HCT116 (cell line): Measurements from ENCODE around the gene ZNF74. TPM values are rescaled to one million over a fixed set of nuclear protein-coding genes. Genes with fewer than 3 reads are reported as not detected.

Source experiments
- ATAC-seq: fragments of 200-7000 bp; cut with Tn5 transposase; 2 replicates; pipeline ENCODE4 v1.9.1; 2020; ENCODE audit warnings: mild to moderate bottlenecking, moderate library complexity
- BruUV-seq: library from RNA; stranded (reverse); fragments of 400-500 nt; replicated peaks from 2 replicates; lab custom pipeline; 2021; lab: Mats Ljungman, UMichigan
- CTCF ChIA-PET: fragments of 300-600 bp; sonication (Branson Sonifier 250); formaldehyde crosslinking; loops from one replicate; lab custom pipeline; 2021; ENCODE audit warnings: antibody characterized with exemption; lab: Charles Lee
- POLR2A ChIA-PET: fragments of 300-600, 350-600 bp; sonication (Branson Sonifier 250); formaldehyde crosslinking; loops from one replicate; lab custom pipeline; 2021; ENCODE audit warnings: antibody characterized with exemption; lab: Charles Lee
- RAD21 ChIA-PET, 2 experiments: fragments of 300-600 bp; sonication (Branson Sonifier 250); formaldehyde crosslinking; loops; one replicate each; lab custom pipeline; 2023; ENCODE audit warnings: low total read pairs in 2 of 2; ENCODE audit not compliant: uncharacterized antibody in 2 of 2, unreplicated experiment in 2 of 2, low non-redundant PET in 1 of 2; lab: Charles Lee
- DNase-seq: peaks from one replicate; pipeline ENCODE4 v3.0.0-alpha.2; 2010; ENCODE audit warnings: low read depth, low spot score
- H2AFZ ChIP-seq: fragments of 200-600 bp; shearing (Covaris generic), sonication (generic); 2 replicates; pipeline ENCODE4 v1.6.1; 2017; ENCODE audit warnings: low read depth, mixed run types, mixed read lengths, antibody characterized with exemption, low read length; ENCODE audit not compliant: poor library complexity, severe bottlenecking
- H3K27ac ChIP-seq: 2 replicates; pipeline ENCODE4 v1.5.1; 2012; ENCODE audit warnings: low read depth, low read length
- H3K27me3 ChIP-seq: fragments of 200-600 bp; sonication (generic); 2 replicates; pipeline ENCODE4 v1.6.1; 2016; ENCODE audit warnings: mixed run types, low read length, mixed read lengths; ENCODE audit not compliant: insufficient read depth
- H3K36me3 ChIP-seq, 2 experiments: fragments of 200-500 bp in 1 of 2; fragments of 200-600 bp in 1 of 2; sonication (Bioruptor generic) in 1 of 2; sonication (generic) in 1 of 2; 2 replicates each; pipeline versions ENCODE4 v1.5.1 to v1.6.1; 2014 to 2016; ENCODE audit warnings: low read length in 2 of 2, inconsistent platforms in 1 of 2, mixed read lengths in 1 of 2, mixed run types in 1 of 2; ENCODE audit not compliant: insufficient read depth in 2 of 2, control insufficient read depth in 1 of 2
- H3K4me1 ChIP-seq, 2 experiments: fragments of 200-600 bp in 1 of 2; sonication (generic) in 1 of 2; 2 replicates each; pipeline versions ENCODE4 v1.5.1 to v1.6.1; 2012 to 2017; ENCODE audit warnings: low read length in 2 of 2, inconsistent platforms in 1 of 2, mild to moderate bottlenecking in 1 of 2, mixed read lengths in 1 of 2, mixed run types in 1 of 2, moderate library complexity in 1 of 2; ENCODE audit not compliant: insufficient read depth in 2 of 2, control insufficient read depth in 1 of 2
- H3K4me2 ChIP-seq: fragments of 200-600 bp; sonication (generic); 2 replicates; pipeline ENCODE4 v1.6.1; 2017; ENCODE audit warnings: mixed run types, low read length, mixed read lengths
- H3K4me3 ChIP-seq, 2 experiments: fragments of 200-600 bp in 1 of 2; sonication (generic) in 1 of 2; replicated peaks in 1 of 2; 2 replicates each; pipeline ENCODE4 v1.5.1; 2011 to 2016; ENCODE audit warnings: low read length in 2 of 2, control low read depth in 1 of 2, low read depth in 1 of 2, mild to moderate bottlenecking in 1 of 2, mixed read lengths in 1 of 2, mixed run types in 1 of 2
- H3K79me2 ChIP-seq: fragments of 200-600 bp; sonication (generic); 2 replicates; pipeline ENCODE4 v1.6.1; 2017; ENCODE audit warnings: mild to moderate bottlenecking, mixed run types, low read length, moderate library complexity, mixed read lengths; ENCODE audit not compliant: insufficient read depth
- H3K9ac ChIP-seq: fragments of 200-600 bp; sonication (generic); 2 replicates; pipeline ENCODE4 v1.6.1; 2016; ENCODE audit warnings: low read length, mixed read lengths
- H3K9me2 ChIP-seq: fragments of 200-600 bp; sonication (generic), shearing (Covaris generic); 2 replicates; pipeline ENCODE4 v1.6.1; 2017; ENCODE audit warnings: mixed run types, mild to moderate bottlenecking, moderate library complexity; ENCODE audit not compliant: insufficient read depth
- H3K9me3 ChIP-seq, 2 experiments: fragments of 200-500 bp in 1 of 2; fragments of 200-600 bp in 1 of 2; sonication (Bioruptor generic) in 1 of 2; sonication (generic) in 1 of 2; 2 replicates each; pipeline ENCODE4 v1.6.1; 2014 to 2017; ENCODE audit warnings: low read length in 2 of 2, mixed read lengths in 2 of 2, inconsistent platforms in 1 of 2, low read depth in 1 of 2, mild to moderate bottlenecking in 1 of 2, mixed run types in 1 of 2, moderate library complexity in 1 of 2; ENCODE audit not compliant: control insufficient read depth in 1 of 2, insufficient read depth in 1 of 2
- H4K20me1 ChIP-seq: fragments of 200-600 bp; sonication (generic), shearing (Covaris generic); 2 replicates; pipeline ENCODE4 v1.6.1; 2017; ENCODE audit warnings: mixed run types, mild to moderate bottlenecking, moderate library complexity; ENCODE audit not compliant: insufficient read depth
- CBX3 ChIP-seq: IDR thresholded peaks from 2 replicates; pipeline ENCODE4 v1.6.1; 2012; ENCODE audit warnings: low read depth
- CEBPB ChIP-seq: IDR thresholded peaks from 2 replicates; pipeline ENCODE4 v1.6.1; 2012; ENCODE audit warnings: low read depth
- EGR1 ChIP-seq: IDR thresholded peaks from 2 replicates; pipeline ENCODE4 v1.6.1; 2012; ENCODE audit warnings: low read depth
- FOSL1 ChIP-seq: IDR thresholded peaks from 2 replicates; pipeline ENCODE4 v1.6.1; 2012; ENCODE audit warnings: low read depth
- JUND ChIP-seq: IDR thresholded peaks from 2 replicates; pipeline ENCODE4 v1.6.1; 2012
- POLR2AphosphoS5 ChIP-seq: IDR thresholded peaks from 2 replicates; pipeline ENCODE4 v1.6.1; 2011; ENCODE audit warnings: mild to moderate bottlenecking, low read depth, low read length, moderate library complexity
- SIN3A ChIP-seq: IDR thresholded peaks from 2 replicates; pipeline ENCODE4 v1.6.1; 2012; ENCODE audit warnings: low read depth
- SRF ChIP-seq: IDR thresholded peaks from 2 replicates; pipeline ENCODE4 v1.6.1; 2012; ENCODE audit warnings: low read depth
- ZFX ChIP-seq: fragments of 450-650 bp; IDR thresholded peaks from 2 replicates; pipeline ENCODE4 v1.6.1; 2017
- ZNF274 ChIP-seq: fragments of 200-500 bp; sonication (Bioruptor generic); IDR thresholded peaks from 2 replicates; pipeline ENCODE4 v1.6.1; 2014; ENCODE audit warnings: mild to moderate bottlenecking, low read depth, low read length, inconsistent platforms
- intact Hi-C: fragments of 100-400 bp; cut with micrococcal nuclease; formaldehyde crosslinking; loops from 2 replicates; pipeline ENCODE4 v1.10.0; 2022
- total RNA-seq: library from RNA; stranded (reverse); gene quantifications from one replicate; pipeline ENCODE4 v1.2.1, GENCODE V29; 2021; ENCODE audit not compliant: unreplicated experiment
- TF ChIP-seq, protein P1 (sequence below), 3 experiments: fragments of 200-600 bp in 1 of 3; sonication (generic) in 1 of 3; IDR thresholded peaks in 2 of 3; conservative IDR thresholded peaks in 1 of 3; 2 replicates each; pipeline ENCODE4 v1.5.1; 2012 to 2017; ENCODE audit warnings: low read depth in 2 of 3, low read length in 2 of 3, antibody characterized with exemption in 1 of 3, borderline replicate concordance in 1 of 3, control low read depth in 1 of 3, mild to moderate bottlenecking in 1 of 3, mixed read lengths in 1 of 3, mixed run types in 1 of 3, moderate library complexity in 1 of 3; ENCODE audit not compliant: insufficient read depth in 1 of 3
- TF ChIP-seq, protein P2 (sequence below): IDR thresholded peaks from 2 replicates; pipeline ENCODE4 v1.6.1; 2012
- TF ChIP-seq, protein P3 (sequence below): IDR thresholded peaks from 2 replicates; pipeline ENCODE4 v1.6.1; 2012; ENCODE audit warnings: low read depth
- TF ChIP-seq, protein P4 (sequence below): IDR thresholded peaks from 2 replicates; pipeline ENCODE4 v1.6.1; 2012

Gene ZNF74
- total RNA-seq, 1 experiment from 2014 or later, result 15.4 TPM

DNA sequence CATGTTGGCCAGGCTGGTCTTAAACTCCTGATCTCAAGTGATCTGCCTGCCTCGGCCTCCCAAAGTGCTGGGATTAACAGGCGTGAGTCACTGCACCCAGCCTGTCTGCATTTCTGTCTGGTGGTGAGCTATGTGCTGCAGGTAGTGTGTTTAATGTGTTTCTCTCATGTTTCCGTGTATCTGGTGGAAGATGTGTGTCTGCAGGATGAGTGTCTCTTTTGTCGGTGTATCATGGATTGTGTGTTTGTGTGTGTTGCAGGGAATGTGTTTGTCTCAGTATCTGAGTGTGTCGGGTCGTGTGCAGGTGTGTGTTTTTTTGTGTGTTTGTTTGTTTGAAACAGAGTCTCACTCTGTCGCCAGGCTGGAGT is 27.5 kb downstream of the ZNF74 start:
- Histone ChIP-seq H3K27ac (no peak overlapping the region), H4K20me1 (no peaks in the 10 kb centered on the region), H3K9me2 (no peaks in the 10 kb centered on the region), H2AFZ (no peak overlapping the region), H3K79me2 (no peaks in the 10 kb centered on the region), H3K4me1 (peaks cover 0 to 9% of the 10 kb centered on the region in 2 experiments; a peak in 1 of 4 replicates), H3K9ac (no peak overlapping the region), H3K4me3 (no peak overlapping the region), H3K27me3 (no peaks in the 10 kb centered on the region), H3K9me3 (no peaks in the 10 kb centered on the region), H3K36me3 (no peaks in the 10 kb centered on the region), H3K4me2 (no peak overlapping the region)
- ChIA-PET RAD21 (no interaction called here), CTCF (no interaction called here), POLR2A (no interaction called here)
- TF ChIP-seq, protein P1, sequence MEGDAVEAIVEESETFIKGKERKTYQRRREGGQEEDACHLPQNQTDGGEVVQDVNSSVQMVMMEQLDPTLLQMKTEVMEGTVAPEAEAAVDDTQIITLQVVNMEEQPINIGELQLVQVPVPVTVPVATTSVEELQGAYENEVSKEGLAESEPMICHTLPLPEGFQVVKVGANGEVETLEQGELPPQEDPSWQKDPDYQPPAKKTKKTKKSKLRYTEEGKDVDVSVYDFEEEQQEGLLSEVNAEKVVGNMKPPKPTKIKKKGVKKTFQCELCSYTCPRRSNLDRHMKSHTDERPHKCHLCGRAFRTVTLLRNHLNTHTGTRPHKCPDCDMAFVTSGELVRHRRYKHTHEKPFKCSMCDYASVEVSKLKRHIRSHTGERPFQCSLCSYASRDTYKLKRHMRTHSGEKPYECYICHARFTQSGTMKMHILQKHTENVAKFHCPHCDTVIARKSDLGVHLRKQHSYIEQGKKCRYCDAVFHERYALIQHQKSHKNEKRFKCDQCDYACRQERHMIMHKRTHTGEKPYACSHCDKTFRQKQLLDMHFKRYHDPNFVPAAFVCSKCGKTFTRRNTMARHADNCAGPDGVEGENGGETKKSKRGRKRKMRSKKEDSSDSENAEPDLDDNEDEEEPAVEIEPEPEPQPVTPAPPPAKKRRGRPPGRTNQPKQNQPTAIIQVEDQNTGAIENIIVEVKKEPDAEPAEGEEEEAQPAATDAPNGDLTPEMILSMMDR (IDR thresholded peaks at IDR 0.05 in 2 of 3, conservative IDR thresholded peaks at IDR 0.05 in 1 of 3; ENCODE audit: borderline replicate concordance in 1 of 3, insufficient read depth in 1 of 3, low read depth in 2 of 3, low read length in 2 of 3), result no peak
- TF ChIP-seq, protein P2, sequence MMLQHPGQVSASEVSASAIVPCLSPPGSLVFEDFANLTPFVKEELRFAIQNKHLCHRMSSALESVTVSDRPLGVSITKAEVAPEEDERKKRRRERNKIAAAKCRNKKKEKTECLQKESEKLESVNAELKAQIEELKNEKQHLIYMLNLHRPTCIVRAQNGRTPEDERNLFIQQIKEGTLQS, result no peak
- TF ChIP-seq SIN3A (no peak), CBX3 (no peak), POLR2AphosphoS5 (no peak), FOSL1 (no peak), ZFX (no peak)
- no peak for DNase-seq
- intact Hi-C loops, result no loop called here
- no TSS peak for BruUV-seq
- no peak for ATAC-seq

DNA sequence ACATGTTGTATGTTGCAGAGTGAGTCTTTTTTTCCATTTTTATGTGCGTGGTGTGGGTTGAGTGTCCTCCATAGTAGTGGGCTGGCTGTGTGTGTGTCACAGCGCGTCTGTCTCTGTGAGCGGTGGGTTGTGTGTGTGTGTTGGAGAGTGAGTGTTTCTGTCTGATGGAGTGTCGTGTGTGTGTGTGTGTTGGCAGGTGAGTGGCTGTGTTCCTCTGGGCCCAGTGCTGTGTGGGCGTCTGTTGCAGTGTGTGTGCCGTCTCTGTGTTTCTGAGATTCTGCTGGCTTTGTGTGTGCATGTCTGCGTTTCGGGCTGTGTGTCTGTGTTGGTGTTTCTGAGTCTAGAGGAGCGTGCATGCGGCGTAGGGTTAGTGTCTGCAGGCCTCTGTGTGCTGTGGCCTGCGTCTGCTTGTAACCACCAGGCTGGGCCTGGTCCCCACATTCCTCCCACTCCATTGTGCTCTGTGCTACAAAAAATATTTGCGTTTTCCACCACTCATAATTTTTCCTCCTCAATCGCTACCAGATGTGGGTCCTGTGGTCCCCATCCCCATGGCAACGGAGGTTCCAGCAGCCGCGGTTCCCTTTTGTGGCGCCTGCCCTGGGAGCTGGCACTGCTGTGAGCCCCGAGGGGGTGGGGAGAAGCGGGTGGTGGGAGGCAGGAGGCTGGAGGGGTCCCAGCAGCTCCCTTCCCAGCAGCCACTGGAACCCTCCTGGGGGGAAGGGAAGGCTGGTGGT is 28.5 kb downstream of the ZNF74 start:
- no peaks in the 10 kb centered on the region for H3K36me3 ChIP-seq
- no peak overlapping the region for H3K4me2 ChIP-seq
- no peak for ATAC-seq
- no peaks in the 10 kb centered on the region for H4K20me1 ChIP-seq
- peaks cover 0 to 9% of the 10 kb centered on the region in 2 experiments; a peak in 1 of 4 replicates for H3K4me1 ChIP-seq
- H3K79me2 ChIP-seq, result no peaks in the 10 kb centered on the region
- H3K27ac ChIP-seq, result no peak overlapping the region
- no peak overlapping the region for H2AFZ ChIP-seq
- H3K9me3 ChIP-seq, result no peaks in the 10 kb centered on the region
- no TSS peak for BruUV-seq
- TF ChIP-seq POLR2AphosphoS5, result no peak
- TF ChIP-seq ZNF274, result no peak
- TF ChIP-seq, protein P3, sequence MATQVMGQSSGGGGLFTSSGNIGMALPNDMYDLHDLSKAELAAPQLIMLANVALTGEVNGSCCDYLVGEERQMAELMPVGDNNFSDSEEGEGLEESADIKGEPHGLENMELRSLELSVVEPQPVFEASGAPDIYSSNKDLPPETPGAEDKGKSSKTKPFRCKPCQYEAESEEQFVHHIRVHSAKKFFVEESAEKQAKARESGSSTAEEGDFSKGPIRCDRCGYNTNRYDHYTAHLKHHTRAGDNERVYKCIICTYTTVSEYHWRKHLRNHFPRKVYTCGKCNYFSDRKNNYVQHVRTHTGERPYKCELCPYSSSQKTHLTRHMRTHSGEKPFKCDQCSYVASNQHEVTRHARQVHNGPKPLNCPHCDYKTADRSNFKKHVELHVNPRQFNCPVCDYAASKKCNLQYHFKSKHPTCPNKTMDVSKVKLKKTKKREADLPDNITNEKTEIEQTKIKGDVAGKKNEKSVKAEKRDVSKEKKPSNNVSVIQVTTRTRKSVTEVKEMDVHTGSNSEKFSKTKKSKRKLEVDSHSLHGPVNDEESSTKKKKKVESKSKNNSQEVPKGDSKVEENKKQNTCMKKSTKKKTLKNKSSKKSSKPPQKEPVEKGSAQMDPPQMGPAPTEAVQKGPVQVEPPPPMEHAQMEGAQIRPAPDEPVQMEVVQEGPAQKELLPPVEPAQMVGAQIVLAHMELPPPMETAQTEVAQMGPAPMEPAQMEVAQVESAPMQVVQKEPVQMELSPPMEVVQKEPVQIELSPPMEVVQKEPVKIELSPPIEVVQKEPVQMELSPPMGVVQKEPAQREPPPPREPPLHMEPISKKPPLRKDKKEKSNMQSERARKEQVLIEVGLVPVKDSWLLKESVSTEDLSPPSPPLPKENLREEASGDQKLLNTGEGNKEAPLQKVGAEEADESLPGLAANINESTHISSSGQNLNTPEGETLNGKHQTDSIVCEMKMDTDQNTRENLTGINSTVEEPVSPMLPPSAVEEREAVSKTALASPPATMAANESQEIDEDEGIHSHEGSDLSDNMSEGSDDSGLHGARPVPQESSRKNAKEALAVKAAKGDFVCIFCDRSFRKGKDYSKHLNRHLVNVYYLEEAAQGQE, result no peak
- TF ChIP-seq CEBPB, result no peak
- TF ChIP-seq JUND, result no peak
- no peak for TF ChIP-seq FOSL1
- no peak for TF ChIP-seq EGR1
- TF ChIP-seq, protein P2, result no peak
- TF ChIP-seq, protein P4, sequence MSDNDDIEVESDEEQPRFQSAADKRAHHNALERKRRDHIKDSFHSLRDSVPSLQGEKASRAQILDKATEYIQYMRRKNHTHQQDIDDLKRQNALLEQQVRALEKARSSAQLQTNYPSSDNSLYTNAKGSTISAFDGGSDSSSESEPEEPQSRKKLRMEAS, result no peak
- TF ChIP-seq SRF, result no peak
- RAD21 ChIA-PET, result no interaction called here
- CTCF ChIA-PET, result no interaction called here
- no peaks in the 10 kb centered on the region for H3K27me3 ChIP-seq
- H3K9ac ChIP-seq, result no peak overlapping the region
- no peaks in the 10 kb centered on the region for H3K9me2 ChIP-seq
- no peak overlapping the region for H3K4me3 ChIP-seq
- POLR2A ChIA-PET, result no interaction called here
- DNase-seq, result no peak
- intact Hi-C loops, result no loop called here
